HG03280 (cell line): ENCODE results near the gene PYROXD2.
A peak's percentile ranks its signal among the peaks of the same experiment; 100 is the strongest.

Experiments used
- ATAC-seq: cut with Tn5 transposase; IDR thresholded peaks from one replicate; pipeline ENCODE4 v1.9.1; 2021; ENCODE audit warnings: mild to moderate bottlenecking, moderate library complexity; ENCODE audit not compliant: unreplicated experiment

The PYROXD2 gene

GRCh38 chr10:98414932-98415730, at the start of gene PYROXD2:
TSS of gene PYROXD2 (minus strand) at chr10:98415182. CDS start at chr10:98415135, 47 bp downstream.
- ATAC-seq, result no peak

DNA sequence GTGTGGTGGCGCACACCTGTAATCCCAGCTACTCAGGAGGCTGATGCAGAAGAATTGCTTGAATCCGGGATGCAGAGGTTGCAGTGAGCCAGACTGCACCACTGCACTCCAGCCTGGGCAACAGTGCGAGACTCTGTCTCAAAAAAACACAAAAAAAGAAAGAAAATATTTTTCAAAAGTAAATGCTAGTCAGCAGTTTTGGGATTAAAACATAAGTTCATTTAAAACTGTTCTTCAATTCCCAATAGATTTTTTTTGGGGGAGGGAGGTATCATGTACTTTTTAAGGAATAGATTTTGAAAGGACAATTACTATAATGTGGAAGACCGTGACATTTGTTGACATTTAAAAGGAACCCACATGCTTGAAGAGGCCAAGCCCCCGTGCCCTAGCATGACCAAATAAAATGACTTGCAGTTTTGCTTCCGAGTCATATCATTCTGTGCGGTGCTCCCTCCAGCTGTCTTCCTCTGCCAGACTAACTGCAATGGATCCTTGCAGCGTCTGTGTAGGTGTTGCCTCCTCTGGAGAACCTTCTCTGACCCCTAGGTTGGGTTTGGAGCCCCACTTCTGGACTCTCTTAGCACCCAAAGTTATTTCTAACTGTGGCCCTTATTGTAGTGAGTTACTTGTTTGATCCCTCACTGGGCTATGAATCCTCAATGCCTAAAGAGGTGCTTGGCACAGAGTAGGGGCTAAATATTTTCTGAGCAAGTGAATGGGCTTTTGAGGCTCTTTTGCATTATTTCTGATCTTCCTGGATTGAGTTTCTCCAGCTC, 49.2 kb upstream of the PYROXD2 start:
- no peak for ATAC-seq

DNA sequence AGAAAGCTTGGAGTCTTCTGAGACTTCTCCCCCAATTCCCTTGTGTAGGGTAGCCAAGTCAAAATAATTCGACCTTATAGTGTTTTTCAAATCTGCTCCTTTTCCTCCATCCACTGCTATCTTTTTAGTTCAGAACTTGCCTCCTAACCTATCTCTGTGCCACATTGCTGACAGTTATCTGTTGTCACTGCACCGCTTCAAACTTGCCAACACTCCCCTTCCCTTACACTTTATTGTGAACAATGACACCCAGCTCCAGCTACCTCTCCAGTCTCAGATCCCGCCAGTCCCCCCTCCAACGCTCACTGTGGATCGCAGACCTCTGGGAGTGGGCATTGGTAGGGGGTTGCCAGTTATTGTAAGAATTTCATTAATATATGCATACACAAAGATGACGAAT, 48.0 kb upstream of the PYROXD2 start:
- ATAC-seq, result no peak

GRCh38 chr10:98461500-98461842, 46.5 kb upstream of the PYROXD2 start:
- no peak for ATAC-seq

DNA sequence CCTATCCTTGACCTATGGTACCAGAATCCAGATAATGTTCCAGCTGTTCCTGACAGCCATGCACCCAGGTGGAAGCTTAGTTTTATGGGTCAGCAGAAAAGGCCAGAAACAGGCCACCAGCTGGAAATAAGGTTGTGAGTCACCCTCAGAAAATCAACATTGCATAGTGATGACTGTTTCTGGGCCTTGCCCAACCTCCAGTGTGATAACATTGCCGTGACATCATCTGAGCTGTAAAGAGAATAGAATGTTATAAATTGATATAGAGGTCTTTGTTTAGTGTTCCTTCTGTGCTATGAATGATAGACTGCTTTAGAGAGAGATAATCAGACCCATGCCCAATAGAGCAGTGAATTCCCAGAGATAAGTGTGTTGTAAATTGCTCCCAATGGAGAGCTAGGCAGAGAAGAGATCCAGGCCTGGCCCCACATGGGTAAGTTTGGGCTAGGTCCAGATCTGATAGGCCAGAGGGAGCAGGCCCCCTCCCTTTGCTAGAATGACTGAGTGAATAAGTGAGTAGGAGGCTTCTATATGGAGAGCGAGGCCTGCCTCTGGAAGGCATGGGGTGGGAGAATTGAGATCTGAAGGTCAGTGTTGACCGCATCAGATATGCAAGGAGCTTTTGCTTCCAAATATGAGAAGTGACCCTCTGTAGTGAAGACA, 46.0 kb upstream of the PYROXD2 start:
- no peak for ATAC-seq

GRCh38 chr10:98458809-98459784, 44.1 kb upstream of the PYROXD2 start:
- ATAC-seq, result no peak

DNA sequence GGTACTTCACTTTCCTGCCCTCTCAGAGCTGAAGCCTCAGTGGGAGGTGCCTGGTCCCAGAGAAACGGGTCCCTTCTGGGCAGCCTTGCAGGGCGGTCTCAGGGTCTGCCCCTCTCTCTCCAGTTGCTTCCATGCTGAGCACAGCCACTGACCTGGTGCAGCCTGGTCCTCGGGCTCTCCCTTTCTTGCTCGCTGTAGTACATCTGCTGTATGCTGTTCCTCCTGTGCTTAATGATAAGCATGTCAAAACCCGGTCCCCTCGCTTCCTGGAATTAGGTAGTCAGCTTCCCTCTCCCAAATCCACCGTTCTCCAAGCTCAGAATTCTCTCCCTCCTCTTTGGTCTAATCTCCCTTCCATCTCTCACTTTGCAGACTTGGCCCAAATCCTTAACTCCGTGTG, 42.7 kb upstream of the PYROXD2 start:
- no peak for ATAC-seq

DNA sequence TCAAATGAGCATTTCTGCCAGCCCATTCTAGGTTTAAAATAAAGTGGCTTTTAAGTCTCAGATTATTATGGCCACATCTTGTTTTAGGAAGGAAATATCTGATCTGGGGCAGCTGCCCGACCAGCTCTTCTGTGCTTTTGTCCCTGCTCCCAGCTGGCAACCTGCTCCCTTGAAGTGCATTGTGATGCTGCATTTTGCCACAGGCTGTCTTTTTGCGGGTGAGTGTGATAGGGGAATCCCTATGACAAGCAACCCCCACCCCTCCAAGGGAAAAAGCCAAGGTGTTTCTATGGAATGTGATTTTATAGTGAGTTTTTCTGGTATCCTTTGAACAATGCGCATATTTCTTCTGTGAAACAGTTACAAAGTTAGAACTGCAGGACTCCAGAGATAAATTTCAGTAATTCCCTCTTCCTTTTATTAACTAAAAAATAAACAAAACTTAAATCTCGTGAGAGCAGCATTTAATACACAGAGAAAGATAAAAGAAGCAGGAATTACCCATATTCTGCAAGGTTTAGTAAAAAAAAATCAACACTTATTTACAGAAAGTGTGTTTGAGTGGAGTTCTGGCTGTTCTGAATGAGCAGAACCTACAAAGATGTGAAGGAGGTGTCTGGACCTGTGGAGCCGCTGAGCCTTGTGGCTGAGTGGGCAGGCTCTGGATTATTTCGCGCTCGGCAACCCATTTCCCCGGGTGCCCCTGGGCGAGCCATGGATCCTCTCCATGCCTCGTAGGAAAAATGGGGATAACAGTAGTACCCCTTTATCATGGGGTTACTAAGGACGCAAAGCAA, 41.9 kb upstream of the PYROXD2 start:
- no peak for ATAC-seq

DNA sequence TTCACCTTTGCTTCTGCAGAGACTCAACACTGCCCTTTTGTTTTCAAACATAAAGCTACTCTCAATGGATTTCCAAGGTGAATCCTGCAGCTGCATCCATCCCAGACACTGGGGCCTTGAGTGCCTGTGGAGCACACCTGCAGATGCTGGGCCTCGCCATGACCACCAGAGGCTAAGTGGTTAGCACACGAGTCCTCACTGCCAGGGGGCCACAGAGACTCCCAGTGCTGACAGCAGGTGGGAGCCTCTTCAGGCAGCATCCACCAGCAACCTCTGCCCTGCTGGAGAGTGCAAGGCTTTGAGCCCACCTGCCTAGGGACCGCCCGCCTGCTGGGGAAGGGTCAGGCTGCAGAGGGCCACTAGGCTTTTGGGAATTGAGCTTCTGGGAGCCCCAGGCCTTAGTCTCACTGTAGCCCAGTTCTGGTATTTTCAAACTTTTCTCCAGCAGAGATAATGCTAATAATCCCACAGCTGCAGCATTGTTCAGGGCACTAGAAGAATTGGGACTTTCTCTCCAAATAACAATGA, 41.1 kb upstream of the PYROXD2 start:
- no peak for ATAC-seq

DNA sequence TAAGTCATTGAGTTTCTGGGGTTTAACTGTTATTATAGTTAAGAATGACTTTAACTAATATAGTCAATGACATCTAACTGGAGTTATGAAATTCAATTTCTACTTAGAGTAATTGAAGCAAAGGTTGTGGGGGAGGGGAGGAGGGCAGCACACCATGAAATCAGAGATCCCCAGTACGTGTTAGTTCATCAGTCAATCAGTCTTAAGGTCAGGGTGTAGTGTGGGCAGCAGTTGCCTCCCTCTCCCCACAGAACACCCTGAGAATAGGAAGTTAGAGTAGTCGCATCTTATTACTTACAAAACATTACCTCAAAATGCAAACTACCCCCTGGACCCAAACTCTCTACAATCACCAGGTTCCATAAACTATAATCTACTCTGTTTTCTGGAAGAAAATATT, 38.7 kb upstream of the PYROXD2 start:
- no peak for ATAC-seq

DNA sequence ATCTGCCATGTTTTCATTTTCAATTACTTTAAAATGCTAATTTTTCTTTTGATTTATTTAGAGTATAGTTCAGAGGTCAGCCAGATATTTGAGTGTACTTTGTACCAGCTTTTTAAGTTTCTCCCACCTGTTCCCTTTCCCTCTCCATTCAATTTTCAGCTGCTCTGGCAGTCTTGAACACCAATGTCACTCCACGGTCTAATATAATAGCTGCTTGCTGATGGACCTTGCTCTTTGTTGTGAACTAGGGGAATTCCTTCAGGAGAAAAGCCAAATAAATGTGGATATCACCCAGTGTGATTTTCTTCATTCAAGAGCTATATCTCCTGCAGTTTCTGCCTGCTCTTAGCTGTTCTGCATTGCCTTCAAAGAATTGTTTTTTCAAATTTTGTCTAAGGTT, 35.6 kb upstream of the PYROXD2 start:
- ATAC-seq, result no peak

- ATAC-seq, result no peak
These were observed 34.3 kb upstream of the PYROXD2 start for GRCh38 chr10:98449287-98449686.

- ATAC-seq, result peak; percentile 91
These were observed 31.8 kb upstream of the PYROXD2 start, which contains the start of gene HPS1 for GRCh38 chr10:98446661-98447221. TSS of gene HPS1 (minus strand) at chr10:98446935. CDS start at chr10:98443240, 3,695 bp downstream.

DNA sequence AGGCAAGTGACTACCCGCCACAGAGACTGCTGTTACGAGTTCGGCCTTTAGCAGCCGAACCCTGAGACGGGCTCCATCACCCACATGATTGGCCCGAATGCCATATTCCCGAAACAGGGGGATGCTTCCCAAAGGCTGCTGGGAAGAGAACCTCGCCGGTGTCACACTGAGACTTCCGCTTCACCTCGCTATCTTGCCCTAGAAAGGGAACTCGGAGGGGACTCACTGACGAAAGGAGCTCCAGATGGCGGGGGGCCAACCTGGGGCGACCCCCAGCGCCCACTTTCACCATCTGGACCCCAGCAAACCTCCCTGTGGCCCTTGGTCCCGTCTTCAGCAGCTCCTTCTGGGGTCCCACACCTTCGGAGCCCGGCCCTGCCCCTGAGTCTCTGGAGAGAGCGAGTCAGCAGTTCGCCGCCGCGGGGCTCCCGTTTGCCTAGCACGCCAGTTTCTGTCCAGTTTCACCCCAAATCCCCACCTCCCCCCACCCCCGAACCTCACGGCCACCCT, 31.2 kb upstream of the PYROXD2 start:
- ATAC-seq, result peak; percentile 44

- no peak for ATAC-seq
These were observed 30.3 kb upstream of the PYROXD2 start for GRCh38 chr10:98445200-98445812.

GRCh38 chr10:98444314-98445006, 29.5 kb upstream of the PYROXD2 start:
- ATAC-seq, result no peak

DNA sequence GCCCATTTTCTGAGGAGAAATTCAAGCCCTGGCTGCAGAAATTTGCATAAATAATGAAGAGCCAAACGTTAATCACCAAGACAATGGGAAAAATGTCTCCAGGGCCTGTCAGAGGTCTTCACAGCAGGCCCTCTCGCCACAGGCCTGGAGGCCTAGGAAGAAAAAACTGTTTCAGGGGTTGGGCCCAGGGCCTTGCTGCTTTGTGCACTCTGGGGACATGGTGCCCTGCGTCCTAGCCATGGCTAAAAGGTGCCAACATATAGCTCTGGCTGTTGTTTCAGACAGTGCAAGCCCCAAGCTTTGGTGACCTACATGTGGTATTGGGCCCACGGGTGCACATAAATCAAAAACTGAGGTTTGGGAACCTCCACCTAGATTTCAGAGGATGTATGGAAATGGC, 23.7 kb upstream of the PYROXD2 start:
- no peak for ATAC-seq

DNA sequence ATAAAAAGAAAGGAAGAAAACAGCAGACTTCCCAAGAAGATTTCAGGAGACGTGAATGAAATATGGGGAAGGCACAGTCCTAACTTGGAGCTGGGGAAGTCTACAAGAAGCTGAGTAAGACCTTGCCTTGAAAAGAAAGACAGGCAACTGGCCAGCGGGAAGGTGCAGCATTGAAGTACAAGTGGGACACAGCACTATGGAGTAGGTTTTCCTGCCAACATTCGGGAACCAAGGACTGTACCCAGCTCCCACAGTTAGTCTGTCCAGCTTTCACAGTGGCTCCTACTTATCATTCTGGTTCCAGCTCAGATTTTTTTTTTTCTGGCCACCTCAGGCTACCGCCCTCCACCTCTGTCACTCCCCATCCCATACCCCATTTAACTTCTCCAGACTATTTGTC, 21.7 kb upstream of the PYROXD2 start:
- ATAC-seq, result no peak
